ENCODE data around the gene SPPL2B. TPM values are rescaled to one million over a fixed set of nuclear protein-coding genes. Genes with fewer than 3 reads are reported as not detected.

Gene SPPL2B
- polyA plus RNA-seq, 1 donor from 2014 or later, result 68.7 TPM

DNA sequence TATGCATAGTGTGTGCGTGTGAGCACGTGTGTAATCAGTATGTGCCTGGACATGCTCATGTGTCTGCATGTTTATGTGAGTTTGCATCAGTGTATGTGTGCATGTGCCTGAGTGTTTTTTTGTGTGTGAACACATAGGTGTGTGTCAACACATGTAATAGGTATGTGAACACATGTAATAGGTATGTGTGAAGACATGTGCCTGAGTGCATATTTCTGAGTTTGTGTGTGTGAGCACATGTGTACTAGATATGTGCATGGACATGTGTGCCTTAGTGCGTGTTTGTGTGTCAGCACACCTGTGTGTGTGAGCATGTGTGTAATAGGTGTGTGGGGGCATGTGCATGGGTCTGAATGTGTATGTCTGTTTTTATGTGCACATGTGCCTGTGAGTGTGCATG, 7.4 kb downstream of the SPPL2B start:
- no peak overlapping the region for H3K27ac ChIP-seq (ENCODE audit: low read length)
- no peaks in the 10 kb centered on the region for H4K20me1 ChIP-seq (ENCODE audit: insufficient read depth)
- no peak overlapping the region for H3K4me2 ChIP-seq (ENCODE audit: low read length)
- H3K9me3 ChIP-seq (ENCODE audit: low read length), result no peaks in the 10 kb centered on the region
- H3K79me2 ChIP-seq (replicated peaks; ENCODE audit: insufficient read depth, low read length), result peaks cover 29% of the 10 kb centered on the region
- no peaks in the 10 kb centered on the region for H3K36me3 ChIP-seq (ENCODE audit: insufficient read depth, low read length)
- H2AFZ ChIP-seq (ENCODE audit: low read depth, low read length), result no peak overlapping the region
- H3K4me3 ChIP-seq (ENCODE audit: low read length), result no peak overlapping the region
- H3K27me3 ChIP-seq (ENCODE audit: insufficient read depth, low read depth, low read length), result no peaks in the 10 kb centered on the region
- no peaks in the 10 kb centered on the region for H3K9me2 ChIP-seq (ENCODE audit: insufficient read depth, low read length)
- no peaks in the 10 kb centered on the region for H3F3A ChIP-seq (ENCODE audit: insufficient read depth, low read length, poor library complexity, severe bottlenecking)
- no peak overlapping the region for H3K9ac ChIP-seq (ENCODE audit: low read length)
- TF ChIP-seq MXI1 (conservative IDR thresholded peaks at IDR 0.05; ENCODE audit: poor library complexity, severe bottlenecking) (no peak), RAD21 (conservative IDR thresholded peaks at IDR 0.05) (no peak), EZH2 (IDR thresholded peaks at IDR 0.05; ENCODE audit: borderline replicate concordance, insufficient read depth, low read length, poor library complexity, severe bottlenecking) (no peak), POLR2AphosphoS5 (IDR thresholded peaks at IDR 0.05) (no peak), EP300 (conservative IDR thresholded peaks at IDR 0.05; ENCODE audit: poor library complexity, severe bottlenecking) (no peak), TAF1 (IDR thresholded peaks at IDR 0.05; ENCODE audit: low read depth) (no peak), SMC3 (conservative IDR thresholded peaks at IDR 0.05; ENCODE audit: poor library complexity) (no peak)
- TF ChIP-seq, protein P1, sequence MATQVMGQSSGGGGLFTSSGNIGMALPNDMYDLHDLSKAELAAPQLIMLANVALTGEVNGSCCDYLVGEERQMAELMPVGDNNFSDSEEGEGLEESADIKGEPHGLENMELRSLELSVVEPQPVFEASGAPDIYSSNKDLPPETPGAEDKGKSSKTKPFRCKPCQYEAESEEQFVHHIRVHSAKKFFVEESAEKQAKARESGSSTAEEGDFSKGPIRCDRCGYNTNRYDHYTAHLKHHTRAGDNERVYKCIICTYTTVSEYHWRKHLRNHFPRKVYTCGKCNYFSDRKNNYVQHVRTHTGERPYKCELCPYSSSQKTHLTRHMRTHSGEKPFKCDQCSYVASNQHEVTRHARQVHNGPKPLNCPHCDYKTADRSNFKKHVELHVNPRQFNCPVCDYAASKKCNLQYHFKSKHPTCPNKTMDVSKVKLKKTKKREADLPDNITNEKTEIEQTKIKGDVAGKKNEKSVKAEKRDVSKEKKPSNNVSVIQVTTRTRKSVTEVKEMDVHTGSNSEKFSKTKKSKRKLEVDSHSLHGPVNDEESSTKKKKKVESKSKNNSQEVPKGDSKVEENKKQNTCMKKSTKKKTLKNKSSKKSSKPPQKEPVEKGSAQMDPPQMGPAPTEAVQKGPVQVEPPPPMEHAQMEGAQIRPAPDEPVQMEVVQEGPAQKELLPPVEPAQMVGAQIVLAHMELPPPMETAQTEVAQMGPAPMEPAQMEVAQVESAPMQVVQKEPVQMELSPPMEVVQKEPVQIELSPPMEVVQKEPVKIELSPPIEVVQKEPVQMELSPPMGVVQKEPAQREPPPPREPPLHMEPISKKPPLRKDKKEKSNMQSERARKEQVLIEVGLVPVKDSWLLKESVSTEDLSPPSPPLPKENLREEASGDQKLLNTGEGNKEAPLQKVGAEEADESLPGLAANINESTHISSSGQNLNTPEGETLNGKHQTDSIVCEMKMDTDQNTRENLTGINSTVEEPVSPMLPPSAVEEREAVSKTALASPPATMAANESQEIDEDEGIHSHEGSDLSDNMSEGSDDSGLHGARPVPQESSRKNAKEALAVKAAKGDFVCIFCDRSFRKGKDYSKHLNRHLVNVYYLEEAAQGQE (IDR thresholded peaks at IDR 0.05; ENCODE audit: borderline replicate concordance), result no peak
- TF ChIP-seq, protein P2, sequence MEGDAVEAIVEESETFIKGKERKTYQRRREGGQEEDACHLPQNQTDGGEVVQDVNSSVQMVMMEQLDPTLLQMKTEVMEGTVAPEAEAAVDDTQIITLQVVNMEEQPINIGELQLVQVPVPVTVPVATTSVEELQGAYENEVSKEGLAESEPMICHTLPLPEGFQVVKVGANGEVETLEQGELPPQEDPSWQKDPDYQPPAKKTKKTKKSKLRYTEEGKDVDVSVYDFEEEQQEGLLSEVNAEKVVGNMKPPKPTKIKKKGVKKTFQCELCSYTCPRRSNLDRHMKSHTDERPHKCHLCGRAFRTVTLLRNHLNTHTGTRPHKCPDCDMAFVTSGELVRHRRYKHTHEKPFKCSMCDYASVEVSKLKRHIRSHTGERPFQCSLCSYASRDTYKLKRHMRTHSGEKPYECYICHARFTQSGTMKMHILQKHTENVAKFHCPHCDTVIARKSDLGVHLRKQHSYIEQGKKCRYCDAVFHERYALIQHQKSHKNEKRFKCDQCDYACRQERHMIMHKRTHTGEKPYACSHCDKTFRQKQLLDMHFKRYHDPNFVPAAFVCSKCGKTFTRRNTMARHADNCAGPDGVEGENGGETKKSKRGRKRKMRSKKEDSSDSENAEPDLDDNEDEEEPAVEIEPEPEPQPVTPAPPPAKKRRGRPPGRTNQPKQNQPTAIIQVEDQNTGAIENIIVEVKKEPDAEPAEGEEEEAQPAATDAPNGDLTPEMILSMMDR (IDR thresholded peaks at IDR 0.05; ENCODE audit: poor library complexity, severe bottlenecking), result no peak

DNA sequence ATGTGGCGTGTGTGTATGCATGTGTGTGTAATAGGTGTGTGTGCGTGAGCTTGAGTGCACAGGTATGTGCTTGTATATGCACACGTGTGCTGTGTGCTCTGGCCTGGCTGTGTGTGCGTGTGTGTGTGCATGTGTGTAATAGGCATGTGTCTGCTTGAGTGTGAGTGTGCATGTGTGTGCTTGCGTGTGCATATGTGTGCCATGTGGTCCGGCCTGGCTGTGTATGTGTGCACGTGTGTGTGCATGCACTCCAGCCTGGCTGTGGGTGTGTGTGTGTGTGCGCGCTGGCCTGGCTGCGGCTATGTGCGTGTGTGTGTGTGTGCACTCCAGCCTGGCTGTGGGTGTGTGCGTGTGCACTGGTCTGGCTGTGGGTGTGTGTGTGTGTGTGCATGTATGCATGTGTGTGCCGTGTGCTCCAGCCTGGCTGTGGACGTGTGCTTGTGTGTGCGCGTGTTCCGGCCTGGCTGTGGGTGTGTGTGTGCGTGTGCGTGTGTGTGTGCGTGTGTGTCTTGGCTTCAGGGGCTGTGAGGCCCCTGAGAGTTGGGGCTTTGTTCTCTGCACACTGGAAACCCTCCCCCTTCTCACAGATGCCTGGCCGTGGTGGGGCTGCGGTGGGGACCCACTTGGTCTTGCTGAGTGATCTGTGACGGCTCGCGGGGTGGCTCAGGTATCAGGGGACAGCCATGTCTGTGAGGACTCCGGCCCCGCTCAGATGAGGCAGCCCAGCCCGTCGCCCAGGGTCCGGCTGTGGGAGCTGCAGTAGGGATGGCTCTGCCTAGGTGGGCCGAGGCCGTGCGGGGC, 8.2 kb downstream of the SPPL2B start:
- Histone ChIP-seq H2AFZ (ENCODE audit: low read depth, low read length) (no peak overlapping the region), H3K36me3 (ENCODE audit: insufficient read depth, low read length) (no peaks in the 10 kb centered on the region), H3K4me3 (ENCODE audit: low read length) (no peak overlapping the region), H3K27me3 (ENCODE audit: insufficient read depth, low read depth, low read length) (no peaks in the 10 kb centered on the region), H3K9me2 (ENCODE audit: insufficient read depth, low read length) (no peaks in the 10 kb centered on the region), H3K27ac (ENCODE audit: low read length) (no peak overlapping the region), H3K4me2 (ENCODE audit: low read length) (no peak overlapping the region), H3K9ac (ENCODE audit: low read length) (no peak overlapping the region), H3K79me2 (replicated peaks; ENCODE audit: insufficient read depth, low read length) (peaks cover 21% of the 10 kb centered on the region), H3F3A (ENCODE audit: insufficient read depth, low read length, poor library complexity, severe bottlenecking) (no peaks in the 10 kb centered on the region), H4K20me1 (ENCODE audit: insufficient read depth) (no peaks in the 10 kb centered on the region), H3K9me3 (ENCODE audit: low read length) (no peaks in the 10 kb centered on the region)
- no peak for TF ChIP-seq EP300 (conservative IDR thresholded peaks at IDR 0.05; ENCODE audit: poor library complexity, severe bottlenecking)
- no peak for TF ChIP-seq POLR2AphosphoS5 (IDR thresholded peaks at IDR 0.05)
- TF ChIP-seq, protein P1 (IDR thresholded peaks at IDR 0.05; ENCODE audit: borderline replicate concordance), result no peak
